GM19324 (cell line): ENCODE measurements around the gene POFUT1.

Source experiments
- ATAC-seq: cut with Tn5 transposase; IDR thresholded peaks from one replicate; pipeline ENCODE4 v1.9.1; 2021; ENCODE audit warnings: mild to moderate bottlenecking, moderate library complexity; ENCODE audit not compliant: unreplicated experiment, low FRiP score

The POFUT1 gene

DNA sequence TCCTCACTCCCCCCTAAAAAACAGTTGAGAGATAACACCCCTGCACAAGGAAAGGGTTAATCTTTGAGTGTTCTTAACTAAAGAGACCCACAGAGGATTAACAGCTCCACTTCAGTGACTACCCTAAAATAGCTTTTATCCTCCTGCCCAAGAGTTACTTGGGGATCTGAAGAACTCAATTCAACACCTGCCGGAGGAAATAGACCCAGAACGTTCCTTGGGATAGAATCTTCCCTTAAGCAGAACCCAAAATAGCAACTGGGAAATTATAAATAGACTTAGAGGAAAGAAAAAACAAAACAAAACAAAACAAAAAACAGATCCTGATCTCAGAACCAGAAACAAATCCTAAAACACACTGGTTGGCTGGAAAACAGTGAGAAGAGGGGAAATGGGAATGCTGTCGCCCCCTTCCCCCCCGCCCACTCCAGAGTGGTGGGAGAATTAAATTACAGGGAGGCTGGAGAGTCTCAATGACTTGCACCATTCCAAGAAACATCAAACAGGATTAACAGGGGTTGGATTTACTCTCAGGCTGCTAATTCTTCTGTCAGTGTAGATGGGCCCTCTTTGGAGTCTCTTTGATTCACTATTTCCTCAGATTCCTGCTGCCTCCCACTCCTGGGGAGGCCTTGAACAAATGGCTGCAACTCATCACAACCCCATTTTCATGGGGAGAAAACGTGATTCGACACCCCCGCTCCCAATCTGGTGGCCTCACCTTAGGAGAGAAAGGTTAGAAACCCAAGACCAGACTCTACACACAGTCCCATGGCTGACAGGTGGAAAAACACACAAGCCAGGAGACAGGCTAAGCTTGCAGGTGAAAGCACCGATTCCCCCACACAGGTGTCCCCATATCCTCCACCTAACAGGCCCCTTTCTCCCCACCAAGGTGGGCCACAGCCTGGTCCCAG lies 1.6 kb upstream of the POFUT1 start:
- no peak for ATAC-seq

GRCh38 chr20:32206760-32207625 lies 687 bp upstream of the POFUT1 start:
- peak; percentile 13 for ATAC-seq

GRCh38 chr20:32208499-32209154 lies 947 bp downstream of the POFUT1 start:
- ATAC-seq: no peak

DNA sequence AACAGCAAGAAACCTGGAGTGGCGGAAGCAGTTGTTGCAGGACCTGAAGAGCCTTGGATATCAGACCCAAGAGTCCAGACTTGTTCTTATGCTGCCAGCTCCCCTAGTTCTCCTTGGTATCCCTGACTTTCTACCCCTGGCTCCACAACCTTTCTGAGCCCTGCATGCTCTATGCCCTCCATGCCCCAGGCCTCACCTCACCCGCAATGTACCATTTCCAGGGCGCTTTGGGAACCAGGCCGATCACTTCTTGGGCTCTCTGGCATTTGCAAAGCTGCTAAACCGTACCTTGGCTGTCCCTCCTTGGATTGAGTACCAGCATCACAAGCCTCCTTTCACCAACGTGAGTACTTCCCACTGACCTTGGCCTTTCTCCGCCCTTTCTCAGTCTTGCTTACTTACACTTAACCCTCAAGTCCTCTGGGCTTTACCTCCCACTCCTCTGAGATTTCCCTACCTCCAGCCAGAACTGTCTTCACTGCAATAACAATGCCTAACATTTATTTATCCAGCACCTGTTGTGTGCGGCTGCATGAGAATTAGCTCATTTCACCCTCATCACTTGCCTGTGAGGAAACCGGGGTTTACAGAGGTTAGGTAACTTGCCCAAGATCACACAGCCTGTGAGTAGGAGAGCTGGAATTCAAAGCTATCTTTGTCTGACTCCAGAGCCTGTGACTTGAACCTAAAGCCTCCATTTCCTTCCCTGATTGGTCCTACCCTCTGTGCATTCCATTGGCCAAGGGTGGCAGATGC lies 2.3 kb downstream of the POFUT1 start:
- ATAC-seq: no peak

GRCh38 chr20:32213870-32214269 lies 6.2 kb downstream of the POFUT1 start:
- ATAC-seq: no peak

DNA sequence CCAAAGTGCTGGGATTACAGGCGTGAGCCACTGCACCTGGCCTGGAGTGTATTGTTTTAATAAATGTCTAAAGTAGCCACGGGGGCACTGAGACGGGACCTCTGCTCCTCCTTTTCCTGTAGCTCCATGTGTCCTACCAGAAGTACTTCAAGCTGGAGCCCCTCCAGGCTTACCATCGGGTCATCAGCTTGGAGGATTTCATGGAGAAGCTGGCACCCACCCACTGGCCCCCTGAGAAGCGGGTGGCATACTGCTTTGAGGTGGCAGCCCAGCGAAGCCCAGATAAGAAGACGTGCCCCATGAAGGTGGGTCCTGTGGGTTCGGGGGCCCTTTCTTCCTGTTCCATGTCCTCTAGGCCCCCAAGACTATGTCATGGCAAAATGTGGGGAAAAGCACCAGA lies 7.5 kb downstream of the POFUT1 start:
- no peak for ATAC-seq

DNA sequence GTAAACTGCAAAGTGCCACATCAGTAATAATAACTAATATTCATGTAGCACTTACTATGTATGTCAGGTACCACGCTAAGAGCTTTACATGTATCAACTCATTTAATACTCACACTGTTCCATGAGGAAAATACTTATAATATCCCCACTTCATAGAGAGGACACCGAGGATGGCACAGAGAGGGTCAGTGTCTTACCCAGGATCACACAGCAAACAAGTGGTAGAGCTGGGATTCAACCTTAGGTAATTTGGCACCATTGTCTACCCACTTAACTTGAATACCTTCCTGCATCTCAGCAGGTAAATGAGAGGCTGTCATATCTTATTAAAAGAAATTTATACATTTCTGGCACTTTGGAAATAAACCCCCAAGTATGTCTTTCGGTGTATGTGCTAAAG lies 8.0 kb downstream of the POFUT1 start:
- ATAC-seq: no peak

DNA sequence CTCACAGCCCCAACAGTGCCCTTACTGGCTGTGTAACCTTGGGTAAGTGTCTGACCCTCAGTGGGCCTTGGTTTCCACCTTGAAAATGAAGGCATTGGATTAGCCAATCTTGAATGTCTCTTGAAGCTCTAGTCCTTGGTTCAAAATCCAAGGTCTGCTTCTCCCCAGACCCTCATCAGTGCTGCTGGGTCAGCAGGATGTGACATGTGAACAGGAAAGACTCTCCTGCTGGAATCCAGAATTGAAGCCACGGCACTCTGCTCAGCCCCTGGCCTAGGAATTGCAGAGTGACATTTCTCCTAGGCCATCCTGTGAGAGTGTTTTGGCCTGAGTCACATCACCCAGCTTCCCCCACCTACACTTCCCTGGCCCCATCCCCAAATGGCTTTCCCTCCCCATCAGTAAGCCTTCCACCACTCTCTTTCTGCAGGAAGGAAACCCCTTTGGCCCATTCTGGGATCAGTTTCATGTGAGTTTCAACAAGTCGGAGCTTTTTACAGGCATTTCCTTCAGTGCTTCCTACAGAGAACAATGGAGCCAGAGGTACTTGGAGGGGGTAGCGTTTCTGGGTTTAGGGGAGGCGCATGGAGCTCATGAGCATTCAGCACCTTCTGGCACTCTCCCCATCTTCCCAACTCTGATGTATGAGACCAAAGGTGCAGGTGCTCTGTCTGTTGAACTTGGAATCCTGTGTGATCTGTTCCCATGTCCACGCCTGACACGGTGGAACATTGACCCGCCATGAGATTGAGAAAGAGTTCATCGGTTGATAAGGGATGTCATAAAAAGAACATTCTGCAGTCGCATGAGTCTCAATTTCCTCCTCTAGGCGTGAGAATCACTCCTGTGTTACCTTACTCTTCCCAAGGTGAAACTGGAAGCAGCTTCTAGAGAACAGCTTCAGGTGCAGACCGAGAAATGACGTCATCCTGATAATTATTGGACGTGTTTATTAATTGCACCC lies 8.8 kb downstream of the POFUT1 start:
- ATAC-seq: no peak

- ATAC-seq: no peak
Observed at GRCh38 chr20:32218156-32218900, 10.6 kb downstream of the POFUT1 start.

DNA sequence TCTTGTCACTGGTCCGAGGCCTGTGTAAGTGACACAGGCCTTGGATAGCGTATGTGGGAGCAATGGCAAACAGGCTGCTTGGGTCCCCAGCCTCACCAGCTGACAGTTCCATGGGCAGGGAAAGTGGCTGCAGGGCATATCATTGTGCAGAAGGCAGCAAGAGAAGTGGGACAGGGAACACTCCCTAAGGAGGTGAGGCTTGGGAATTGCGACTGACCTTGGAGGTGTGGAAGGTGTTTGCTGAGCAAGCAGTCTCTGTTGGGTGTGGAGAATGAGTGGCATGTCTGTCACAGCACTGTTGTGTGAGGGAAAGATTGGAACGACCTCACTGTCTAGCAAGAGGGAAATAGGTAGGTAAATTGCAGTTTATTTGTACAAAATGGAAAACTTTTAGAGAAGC lies 16.8 kb downstream of the POFUT1 start:
- ATAC-seq: no peak

GRCh38 chr20:32226391-32226790 lies 18.7 kb downstream of the POFUT1 start:
- ATAC-seq: no peak

- ATAC-seq: no peak
Observed at GRCh38 chr20:32227306-32227705, 19.6 kb downstream of the POFUT1 start.

GRCh38 chr20:32227744-32228688 lies 20.3 kb downstream of the POFUT1 start:
- no peak for ATAC-seq

DNA sequence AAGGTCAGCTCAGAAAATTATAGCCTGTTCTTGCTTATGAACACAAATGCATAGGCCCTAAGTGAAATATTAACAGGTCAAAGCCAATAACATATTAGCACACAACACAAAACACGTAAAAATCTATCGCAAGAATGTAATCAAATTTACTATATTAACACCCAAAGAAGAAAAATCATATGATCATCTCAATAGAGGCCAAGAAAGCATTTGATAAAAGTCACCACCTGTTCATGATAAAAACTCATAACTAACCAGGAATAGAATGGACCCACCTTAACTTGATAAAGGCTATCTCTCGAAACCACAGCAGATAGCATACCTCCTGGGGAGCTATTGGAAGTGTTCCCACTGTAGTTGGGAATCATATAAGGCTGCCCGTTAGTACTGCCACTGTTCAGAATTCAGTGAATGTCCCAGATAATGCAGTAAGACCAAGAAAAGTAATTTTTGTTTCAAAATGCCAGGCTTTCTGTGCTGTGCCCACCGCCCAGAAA lies 21.6 kb downstream of the POFUT1 start:
- no peak for ATAC-seq

DNA sequence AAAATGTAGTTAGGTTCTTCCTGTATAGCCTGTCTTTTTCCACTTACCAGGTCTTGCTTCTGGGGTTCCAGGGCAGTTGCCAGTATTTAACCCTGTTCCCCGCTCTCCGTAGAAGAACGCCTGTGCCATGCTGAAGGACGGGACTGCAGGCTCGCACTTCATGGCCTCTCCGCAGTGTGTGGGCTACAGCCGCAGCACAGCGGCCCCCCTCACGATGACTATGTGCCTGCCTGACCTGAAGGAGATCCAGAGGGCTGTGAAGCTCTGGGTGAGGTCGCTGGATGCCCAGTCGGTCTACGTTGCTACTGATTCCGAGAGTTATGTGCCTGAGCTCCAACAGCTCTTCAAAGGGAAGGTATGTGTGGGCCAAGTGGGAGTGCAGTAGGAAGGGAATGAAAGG lies 23.0 kb downstream of the POFUT1 start:
- ATAC-seq: no peak

DNA sequence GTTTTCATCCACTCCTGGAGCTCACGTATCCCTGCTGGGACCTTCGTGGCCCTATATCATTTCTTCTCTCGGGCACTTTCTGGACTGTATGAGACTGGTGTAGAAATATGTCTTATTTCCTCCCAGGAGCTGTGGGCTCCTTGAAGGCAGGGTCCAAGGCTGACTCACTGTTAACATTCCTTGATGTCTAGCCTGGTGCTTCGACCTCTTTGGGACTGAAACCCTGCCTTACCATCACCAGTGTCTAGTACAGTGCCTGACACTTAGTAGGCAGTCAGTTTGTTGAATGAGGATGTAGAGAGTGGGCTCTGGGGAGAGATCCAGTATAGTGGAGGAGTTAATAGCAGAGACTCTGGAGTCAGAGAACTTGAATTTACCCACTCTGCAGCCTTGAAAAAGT lies 23.6 kb downstream of the POFUT1 start:
- ATAC-seq: no peak

- no peak for ATAC-seq
Observed at GRCh38 chr20:32231847-32232246, 24.2 kb downstream of the POFUT1 start.
